Measurements from ENCODE around the gene ATG14. TPM values are rescaled to one million over a fixed set of nuclear protein-coding genes. Genes with fewer than 3 reads are reported as not detected.
A peak's percentile ranks its signal among the peaks of the same experiment; 100 is the strongest.

ATG14 gene
- total RNA-seq, 1 donor from 2014 or later: 4.8 TPM

DNA sequence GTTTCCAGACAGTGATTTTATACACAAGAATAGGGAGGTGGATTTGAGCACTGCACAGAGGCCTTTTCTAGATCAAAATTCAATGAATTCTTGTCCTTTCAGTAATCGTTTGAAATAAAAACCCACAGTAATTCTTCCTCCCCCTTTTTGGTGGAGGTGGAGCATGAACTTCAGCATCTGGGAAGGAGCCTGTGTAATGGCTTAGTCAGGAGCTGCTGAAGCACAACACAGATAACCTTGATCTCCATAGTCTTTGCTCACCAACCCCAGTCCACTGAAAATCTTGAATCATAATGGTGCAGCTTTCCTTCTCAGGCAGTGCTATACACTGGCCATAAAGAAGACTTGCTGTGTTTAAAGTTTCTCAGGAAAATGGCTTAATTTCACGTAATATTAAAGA lies 35.2 kb upstream of the ATG14 start:
- Mint-ChIP-seq H3K27me3 (ENCODE audit: insufficient read depth) (no peaks in the 10 kb centered on the region), H3K9me3 (no peaks in the 10 kb centered on the region), H3K36me3 (ENCODE audit: low read depth) (no peaks in the 10 kb centered on the region), H3K4me1 (ENCODE audit: low read depth) (peaks cover 18% of the 10 kb centered on the region), H3K27ac (no peak overlapping the region), H3K4me3 (no peak overlapping the region)
- DNase-seq (ENCODE audit: low spot score): no peak
- intact Hi-C loops (cut with micrococcal nuclease): loop anchor here (1.0 to 10.0 kb wide), 4 partner anchors 134 to 1868 kb away; partner anchors contain the start of gene KTN1

DNA sequence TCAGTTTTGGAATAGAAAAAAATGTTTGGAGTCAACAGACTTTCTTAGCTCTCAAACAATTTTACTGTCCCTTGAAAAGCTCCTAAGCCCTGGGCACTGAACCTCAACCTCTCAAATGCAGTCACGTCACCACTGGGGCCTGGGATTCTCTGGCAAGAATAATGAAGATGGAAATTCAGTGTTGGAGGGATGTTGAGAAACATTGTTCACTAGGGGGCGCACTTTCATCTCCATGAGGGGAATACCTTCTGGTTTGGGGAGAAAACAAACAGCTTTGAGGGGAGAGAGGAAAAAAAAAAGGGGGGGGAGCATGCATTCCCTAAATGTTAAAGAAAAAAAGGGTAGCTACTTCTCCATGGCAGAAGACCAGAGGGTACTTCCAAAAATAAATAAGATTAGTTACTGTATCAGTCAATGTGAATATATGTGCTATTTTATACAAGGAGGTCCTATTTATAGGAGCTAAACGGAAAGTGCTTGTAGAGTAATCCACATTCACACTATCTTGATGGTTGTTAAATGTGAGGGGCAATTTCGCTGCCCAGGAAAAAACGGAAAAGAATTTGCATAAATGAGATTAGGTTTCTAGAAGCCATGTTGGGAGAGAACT lies 34.6 kb upstream of the ATG14 start:
- Mint-ChIP-seq H3K27ac (no peak overlapping the region), H3K4me1 (ENCODE audit: low read depth) (peaks cover 18% of the 10 kb centered on the region), H3K27me3 (ENCODE audit: insufficient read depth) (no peaks in the 10 kb centered on the region), H3K36me3 (ENCODE audit: low read depth) (no peaks in the 10 kb centered on the region), H3K4me3 (no peak overlapping the region), H3K9me3 (no peaks in the 10 kb centered on the region)
- peak; percentile 28 for DNase-seq (ENCODE audit: low spot score)
- intact Hi-C loops (cut with micrococcal nuclease): loop anchor here (1.0 to 10.0 kb wide), 4 partner anchors 135 to 1869 kb away; partner anchors contain the start of gene KTN1

DNA sequence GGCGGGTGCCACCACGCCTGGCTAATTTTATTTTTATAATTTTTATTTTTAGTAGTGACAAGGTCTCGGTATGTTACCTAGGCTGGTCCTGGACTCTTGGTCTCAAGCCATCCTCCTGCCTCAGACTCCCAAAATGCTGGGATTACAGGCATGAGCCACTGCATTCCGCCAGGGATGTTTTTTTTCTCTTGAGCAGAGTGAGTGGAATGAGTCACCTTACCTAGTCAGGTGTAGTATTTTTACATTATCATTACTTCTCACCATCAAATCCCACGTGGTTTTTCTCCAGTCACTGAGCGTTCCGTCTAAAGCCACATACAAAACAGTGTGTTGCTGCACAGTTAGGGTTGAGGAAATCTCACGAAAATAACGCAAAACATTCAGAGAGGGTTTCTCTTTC lies 29.7 kb upstream of the ATG14 start:
- H3K27me3 Mint-ChIP-seq (ENCODE audit: insufficient read depth): peaks cover 2% of the 10 kb centered on the region
- peaks cover 4% of the 10 kb centered on the region for H3K4me1 Mint-ChIP-seq (ENCODE audit: low read depth)
- H3K27ac Mint-ChIP-seq: no peak overlapping the region
- DNase-seq (ENCODE audit: low spot score): no peak
- H3K36me3 Mint-ChIP-seq (ENCODE audit: low read depth): no peaks in the 10 kb centered on the region
- no peaks in the 10 kb centered on the region for H3K9me3 Mint-ChIP-seq
- no peak overlapping the region for H3K4me3 Mint-ChIP-seq
- intact Hi-C loops (cut with micrococcal nuclease): loop anchor here (10.0 kb wide), 2 partner anchors 214 to 1874 kb away; no protein-coding TSS in a partner anchor

DNA sequence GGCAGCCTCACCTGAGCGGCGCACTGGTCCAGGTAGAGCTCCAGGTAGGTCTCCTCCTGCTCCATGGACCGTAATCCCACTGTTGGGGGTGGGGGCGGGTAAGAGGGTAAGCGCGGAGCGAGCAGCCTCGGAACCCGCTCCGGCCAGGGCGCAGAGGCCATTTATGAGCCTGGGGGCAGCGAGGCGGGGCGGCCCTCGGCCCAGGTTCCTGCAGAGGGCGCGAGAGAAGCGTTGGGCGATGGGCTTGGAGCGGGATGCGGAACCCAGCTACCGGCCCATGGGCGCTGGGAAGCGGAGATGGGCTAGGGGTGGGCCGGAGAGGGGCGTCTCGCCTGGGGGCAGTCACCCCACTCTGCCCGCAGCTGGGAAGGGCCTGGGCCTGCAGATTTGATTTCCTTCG lies 28.8 kb upstream of the ATG14 start, which contains the start of gene TBPL2:
Gene TBPL2 (minus strand): TSS at position 232 of the 400 bp plus-strand sequence. CDS start 167 bp downstream, at position 65.
- Mint-ChIP-seq H3K27me3 (ENCODE audit: insufficient read depth) (peaks cover 2% of the 10 kb centered on the region), H3K9me3 (no peaks in the 10 kb centered on the region), H3K4me1 (ENCODE audit: low read depth) (no peaks in the 10 kb centered on the region), H3K27ac (no peak within 1 kb of the TSS), H3K36me3 (ENCODE audit: low read depth) (no peaks in the 10 kb centered on the region), H3K4me3 (no peak within 1 kb of the TSS)
- intact Hi-C loops (cut with micrococcal nuclease): loop anchor here (10.0 kb wide), 2 partner anchors 214 to 1874 kb away; no protein-coding TSS in a partner anchor
- no peak for DNase-seq (ENCODE audit: low spot score)

DNA sequence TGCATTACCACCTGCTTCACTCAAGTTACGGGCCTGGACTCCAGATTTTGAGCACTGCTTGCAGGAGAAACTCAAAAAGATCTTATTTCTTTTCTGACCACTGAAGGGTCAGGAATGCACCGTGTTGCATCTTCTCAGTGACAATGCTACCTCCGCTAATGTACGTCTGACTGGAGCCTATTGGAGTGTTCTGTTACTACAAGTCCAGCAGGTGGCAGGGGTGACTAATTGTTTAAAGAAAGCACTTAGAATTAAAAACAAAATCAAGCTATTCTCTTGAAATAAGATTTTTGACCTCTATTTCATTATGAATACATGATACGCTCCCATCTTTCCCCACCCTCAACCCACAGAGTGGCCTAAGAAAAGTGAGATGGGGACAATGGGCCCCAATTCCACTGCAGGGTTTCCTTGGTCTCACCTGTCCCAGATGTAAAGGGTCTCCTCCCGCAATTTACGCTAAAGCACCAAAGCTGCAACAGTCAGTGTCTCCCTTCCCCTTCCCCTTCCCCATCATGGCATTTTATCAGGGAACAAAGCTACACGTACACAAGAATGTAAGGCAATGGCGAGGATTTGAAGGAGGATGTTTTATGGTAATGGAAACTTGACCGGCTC lies 26.5 kb upstream of the ATG14 start:
- Mint-ChIP-seq H3K36me3 (ENCODE audit: low read depth) (no peaks in the 10 kb centered on the region), H3K9me3 (no peaks in the 10 kb centered on the region), H3K27me3 (ENCODE audit: insufficient read depth) (peaks cover 2% of the 10 kb centered on the region), H3K4me1 (ENCODE audit: low read depth) (peaks cover 16% of the 10 kb centered on the region), H3K4me3 (no peak overlapping the region), H3K27ac (no peak overlapping the region)
- intact Hi-C loops (cut with micrococcal nuclease): loop anchor here (2.0 kb wide), 1 partner anchor 1037 kb away; no protein-coding TSS in a partner anchor
- no peak for DNase-seq (ENCODE audit: low spot score)

DNA sequence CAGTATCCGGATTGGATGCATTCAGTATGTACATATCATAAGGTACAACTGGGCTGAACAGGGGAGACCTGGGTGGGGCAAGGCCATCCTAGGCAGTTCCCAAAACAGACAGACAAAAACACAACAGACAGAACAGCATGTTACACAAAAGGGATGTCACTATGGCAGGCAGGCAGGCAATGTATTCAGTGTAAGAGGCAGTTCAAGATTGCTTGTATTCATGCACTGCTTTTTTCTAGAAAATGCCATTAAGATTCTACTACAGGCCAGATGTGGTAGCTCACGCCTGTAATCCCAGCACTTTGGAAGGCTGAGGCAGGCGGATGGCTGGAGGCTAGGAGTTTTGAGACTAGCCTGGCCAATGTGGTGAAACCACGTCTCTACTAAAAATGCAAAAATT lies 25.3 kb upstream of the ATG14 start:
- Mint-ChIP-seq H3K27me3 (ENCODE audit: insufficient read depth) (peaks cover 2% of the 10 kb centered on the region), H3K4me1 (ENCODE audit: low read depth) (peaks cover 16% of the 10 kb centered on the region), H3K36me3 (ENCODE audit: low read depth) (no peaks in the 10 kb centered on the region), H3K9me3 (no peaks in the 10 kb centered on the region), H3K4me3 (no peak overlapping the region), H3K27ac (no peak overlapping the region)
- intact Hi-C loops (cut with micrococcal nuclease): no loop called here
- DNase-seq (ENCODE audit: low spot score): no peak

DNA sequence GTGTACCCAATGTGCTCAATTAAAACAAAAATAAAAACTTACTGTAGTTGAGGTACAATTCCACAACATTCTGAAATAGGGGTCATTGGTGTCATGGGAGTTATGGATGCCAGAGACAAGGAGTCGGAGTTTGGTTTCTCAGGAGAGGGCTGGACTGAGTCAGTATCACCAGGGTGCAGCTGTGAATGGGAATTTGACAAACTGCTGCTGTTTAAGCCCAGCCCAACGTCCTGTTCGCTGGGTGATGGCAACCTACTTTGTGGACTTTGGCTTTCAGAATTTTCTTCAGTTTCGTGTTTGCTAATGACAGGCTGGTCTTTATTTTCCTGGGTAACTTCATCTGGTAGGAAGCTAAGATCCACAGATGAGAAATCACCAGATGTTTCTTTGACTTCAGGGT lies 24.9 kb upstream of the ATG14 start:
- DNase-seq (ENCODE audit: low spot score): no peak
- H3K9me3 Mint-ChIP-seq: no peaks in the 10 kb centered on the region
- intact Hi-C loops (cut with micrococcal nuclease): no loop called here
- H3K4me3 Mint-ChIP-seq: no peak overlapping the region
- no peaks in the 10 kb centered on the region for H3K36me3 Mint-ChIP-seq (ENCODE audit: low read depth)
- H3K4me1 Mint-ChIP-seq (ENCODE audit: low read depth): peaks cover 16% of the 10 kb centered on the region
- no peak overlapping the region for H3K27ac Mint-ChIP-seq
- peaks cover 4% of the 10 kb centered on the region for H3K27me3 Mint-ChIP-seq (ENCODE audit: insufficient read depth)

DNA sequence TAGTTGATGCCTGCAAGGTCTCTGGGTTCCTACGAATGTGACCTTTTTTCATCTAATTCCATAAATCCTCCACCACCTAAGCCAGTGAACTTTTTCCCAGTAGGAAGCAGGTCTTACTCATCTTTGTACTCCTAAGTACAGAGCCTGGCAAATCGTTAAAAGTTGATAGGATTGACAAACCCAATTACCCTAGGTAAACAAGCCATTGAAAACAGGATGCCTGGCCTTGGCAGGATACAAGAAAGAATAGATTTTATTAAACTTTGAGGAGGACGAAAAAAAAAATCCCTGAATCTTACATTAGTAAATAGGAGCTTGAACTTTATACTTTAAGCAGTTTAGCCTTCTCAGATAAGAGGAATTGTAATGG lies 23.2 kb upstream of the ATG14 start:
- peaks cover 4% of the 10 kb centered on the region for H3K27me3 Mint-ChIP-seq (ENCODE audit: insufficient read depth)

DNA sequence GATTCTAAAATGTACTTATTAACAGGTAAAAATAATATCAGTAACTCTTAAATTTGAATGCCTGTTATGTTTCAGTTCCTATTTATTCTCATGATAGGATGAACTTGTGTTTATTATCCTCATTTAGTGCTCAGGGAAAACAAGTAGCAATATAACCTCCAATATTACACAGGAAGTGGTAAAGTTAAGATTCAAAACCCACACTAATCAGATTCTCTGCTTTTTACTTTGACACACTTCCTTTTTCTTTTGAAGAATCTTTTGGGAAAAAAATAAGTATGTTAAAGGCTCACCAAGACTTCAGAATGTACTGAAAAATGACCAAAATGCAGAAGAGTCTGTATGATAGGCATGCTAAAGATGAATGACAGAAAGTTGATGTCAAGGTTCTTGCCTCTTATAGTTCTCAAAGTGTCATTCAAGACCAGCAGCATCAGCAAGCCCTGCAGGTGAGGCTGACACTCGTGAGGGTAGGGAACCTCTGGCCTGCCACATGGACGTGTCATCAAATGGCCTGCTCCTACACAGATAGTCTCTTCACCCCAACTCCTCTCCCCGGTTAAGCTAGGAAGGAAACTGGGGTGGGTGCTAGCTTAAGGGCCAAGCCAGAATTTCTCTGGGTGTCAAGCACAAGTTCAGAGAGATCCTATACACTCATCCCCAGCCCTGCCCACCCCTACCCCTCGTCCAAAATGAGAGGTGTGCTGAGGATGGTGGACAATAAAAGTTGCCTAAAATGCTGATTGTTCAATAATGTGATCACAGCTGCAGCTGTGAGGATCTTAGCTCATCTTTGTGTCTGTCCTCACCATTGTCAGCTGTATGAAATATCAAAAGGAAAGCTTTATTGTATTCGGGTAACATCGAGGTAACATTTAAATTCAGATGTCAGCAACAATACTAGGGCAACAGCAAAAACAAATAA lies 22.5 kb upstream of the ATG14 start:
- no peak overlapping the region for H3K27ac Mint-ChIP-seq
- peaks cover 21% of the 10 kb centered on the region for H3K4me1 Mint-ChIP-seq (ENCODE audit: low read depth)
- H3K36me3 Mint-ChIP-seq (ENCODE audit: low read depth): no peaks in the 10 kb centered on the region
- DNase-seq (ENCODE audit: low spot score): no peak
- H3K9me3 Mint-ChIP-seq: no peaks in the 10 kb centered on the region
- intact Hi-C loops (cut with micrococcal nuclease): no loop called here
- H3K4me3 Mint-ChIP-seq: no peak overlapping the region
- H3K27me3 Mint-ChIP-seq (ENCODE audit: insufficient read depth): peaks cover 4% of the 10 kb centered on the region

More for the DNA sequence above, 23.2 kb upstream of the ATG14 start:
- no peaks in the 10 kb centered on the region for H3K9me3 Mint-ChIP-seq
- H3K4me1 Mint-ChIP-seq (ENCODE audit: low read depth): peaks cover 19% of the 10 kb centered on the region
- no peaks in the 10 kb centered on the region for H3K36me3 Mint-ChIP-seq (ENCODE audit: low read depth)
- peak overlapping the region; percentile 7 for H3K27ac Mint-ChIP-seq
- intact Hi-C loops (cut with micrococcal nuclease): no loop called here
- H3K4me3 Mint-ChIP-seq: no peak overlapping the region
- DNase-seq (ENCODE audit: low spot score): no peak

DNA sequence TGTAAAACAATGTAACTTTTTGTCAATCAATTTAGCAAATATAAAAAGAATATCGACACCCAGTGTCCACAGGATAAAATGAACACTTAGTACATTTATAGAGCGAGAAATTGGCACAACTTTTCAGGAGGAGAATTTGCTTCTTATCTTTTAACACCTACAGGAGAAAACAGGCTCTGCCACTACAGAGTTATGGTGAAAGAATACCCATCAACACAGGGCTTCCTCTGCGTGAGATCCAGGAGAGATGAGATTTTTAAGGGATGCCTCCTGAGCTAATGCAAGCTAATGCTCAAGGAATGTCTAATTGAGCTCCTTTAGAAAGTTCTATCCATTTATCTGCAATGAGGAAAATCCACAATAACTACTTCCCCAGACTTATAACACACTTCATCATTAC lies 21.0 kb upstream of the ATG14 start:
- Mint-ChIP-seq H3K27me3 (ENCODE audit: insufficient read depth) (peaks cover 4% of the 10 kb centered on the region), H3K27ac (no peak overlapping the region), H3K4me3 (no peak overlapping the region), H3K4me1 (ENCODE audit: low read depth) (peaks cover 21% of the 10 kb centered on the region), H3K36me3 (ENCODE audit: low read depth) (no peaks in the 10 kb centered on the region), H3K9me3 (no peaks in the 10 kb centered on the region)
- intact Hi-C loops (cut with micrococcal nuclease): no loop called here
- no peak for DNase-seq (ENCODE audit: low spot score)

DNA sequence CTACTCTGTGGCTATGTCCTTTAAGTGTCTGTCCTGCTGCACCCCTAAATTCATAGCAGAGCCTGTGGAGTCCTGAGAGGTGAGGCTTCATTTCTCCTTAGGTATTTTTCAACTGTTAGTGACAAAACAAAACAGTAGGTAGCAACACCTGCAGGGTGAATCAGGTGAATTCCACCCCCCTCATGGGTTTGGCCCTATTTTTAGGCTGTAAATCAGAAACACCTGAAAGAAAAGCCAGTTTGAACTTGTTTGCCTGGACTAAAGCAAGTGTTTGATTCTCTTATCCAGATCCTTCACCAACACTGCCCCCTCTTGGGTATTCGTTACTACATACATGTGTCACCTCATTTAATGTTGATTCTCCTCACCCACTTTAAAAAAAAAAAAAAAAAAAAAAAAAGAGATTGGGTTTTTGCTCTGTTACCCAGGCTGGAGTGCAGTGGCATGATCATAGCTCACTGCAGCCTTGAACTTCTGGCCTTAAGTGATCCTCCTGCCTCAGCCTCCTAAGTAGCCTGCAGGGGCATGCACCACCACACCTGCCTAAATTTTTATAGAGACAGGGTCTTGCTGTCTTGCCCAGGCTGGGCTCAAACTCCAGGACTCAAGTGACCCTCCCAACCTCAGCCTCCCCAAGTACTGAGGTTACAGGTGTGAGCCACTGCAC lies 18.5 kb upstream of the ATG14 start:
- H3K4me3 Mint-ChIP-seq: no peak overlapping the region
- no peak overlapping the region for H3K27ac Mint-ChIP-seq
- no peaks in the 10 kb centered on the region for H3K36me3 Mint-ChIP-seq (ENCODE audit: low read depth)
- no peaks in the 10 kb centered on the region for H3K9me3 Mint-ChIP-seq
- peak; percentile 32 for DNase-seq (ENCODE audit: low spot score)
- intact Hi-C loops (cut with micrococcal nuclease): loop anchor here (1.0 to 2.0 kb wide), 5 partner anchors 76 to 341 kb away; partner anchors contain the start of gene FBXO34
- peaks cover 21% of the 10 kb centered on the region for H3K4me1 Mint-ChIP-seq (ENCODE audit: low read depth)
- H3K27me3 Mint-ChIP-seq (ENCODE audit: insufficient read depth): peaks cover 3% of the 10 kb centered on the region

DNA sequence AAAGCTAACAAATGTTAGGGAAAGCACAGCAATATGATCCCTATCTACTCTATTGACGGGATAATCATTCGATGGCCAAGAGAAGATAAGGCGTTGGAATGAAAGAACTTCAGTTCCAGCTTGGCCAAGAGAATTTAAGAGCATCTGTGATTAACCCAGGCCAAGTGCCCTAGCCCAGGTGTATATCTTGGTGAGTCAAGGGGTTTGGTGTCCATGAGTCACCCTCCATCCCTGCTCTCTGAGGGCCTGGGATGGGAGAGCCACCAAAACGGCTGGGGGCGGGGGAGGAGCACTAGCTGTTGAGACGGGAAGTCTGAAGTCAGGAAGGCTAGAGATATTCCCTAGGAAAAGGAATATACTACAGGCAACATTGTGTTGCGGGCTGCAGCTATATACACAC lies 15.8 kb upstream of the ATG14 start:
- no peak for DNase-seq (ENCODE audit: low spot score)
- no peaks in the 10 kb centered on the region for H3K36me3 Mint-ChIP-seq (ENCODE audit: low read depth)
- no peak overlapping the region for H3K27ac Mint-ChIP-seq
- no peak overlapping the region for H3K4me3 Mint-ChIP-seq
- peaks cover 4% of the 10 kb centered on the region for H3K27me3 Mint-ChIP-seq (ENCODE audit: insufficient read depth)
- intact Hi-C loops (cut with micrococcal nuclease): no loop called here
- H3K4me1 Mint-ChIP-seq (ENCODE audit: low read depth): peaks cover 5% of the 10 kb centered on the region
- H3K9me3 Mint-ChIP-seq: no peaks in the 10 kb centered on the region
